ENCODE measurements around the gene SMARCA2.

- TF ChIP-seq CTCF (IDR thresholded peaks at IDR 0.05) = no peak
- no peak for TF ChIP-seq POLR2A (IDR thresholded peaks at IDR 0.05)
Observed at GRCh38 chr9:2214707-2215106, 199.6 kb downstream of the SMARCA2 start.

All from upper lobe of left lung (tissue), 4 donors.